Heart left ventricle (tissue), 13 donors: Measurements from ENCODE around the gene MYOZ3.

Source experiments
- CTCF ChIP-seq, 12 donors: fragments of 200-600 bp; sonication (generic) in 4 of 12; IDR thresholded peaks; one replicate each; pipeline versions ENCODE4 v1.5.0 to v1.8.0; 2018 to 2022; ENCODE audit warnings: antibody characterized with exemption in 12 of 12, mild to moderate bottlenecking in 5 of 12
- POLR2A ChIP-seq, 2 donors: fragments of 450-650 bp; IDR thresholded peaks; one replicate each; pipeline ENCODE4 v1.6.1; 2017; ENCODE audit warnings: antibody characterized with exemption in 2 of 2, mild to moderate bottlenecking in 2 of 2, moderate library complexity in 2 of 2
- donor health status: ischemic (EF 13 %, LVEDD 7.1; RV severe dilation, severe dysfunction).
- donor health status: DM: no; HTN: yes; CAD: no.
- donor health status: DM: no; HTN: no; CAD: no.
- donor health status: ischemic (EF 25% LVEDD 6.9; RV normal size, moderate dysfunction).
- donor health status: ischemic (EF 25% LVEDD 5.7; RV mildly dilated, moderate dysfunction).
- donor health status: ischemic (EF 35%, LVEDD 5.7; RV mildly dilated, moderate dysfunction).
- donor health status: nonischemic (EF 11% LVEDD 7.7; RV severe dilation, severe dysfunction).
- donor health status: DM: yes; HTN: yes; CAD: no.
- donor health status: PGD.
- donor health status: ischemic (EF 29% LVEDD 5.4; RV normal size, mild dysfunction).
- donor health status: nonischemic (EF 23%, LVEDD 6.1; RV moderate dilation, normal function).

GRCh38 chr5:150665044-150665443 is 4.0 kb downstream of the MYOZ3 start:
- TF ChIP-seq POLR2A (IDR thresholded peaks at IDR 0.05) (no peak), CTCF (IDR thresholded peaks at IDR 0.05) (no peak)
